Nephron progenitor cell (in vitro differentiated cells): ENCODE results near the gene MAPKAPK3.

Source experiments
- DNase-seq: peaks from one replicate; pipeline ENCODE4 v3.0.0; 2021
- H3K27ac Mint-ChIP-seq: 2 replicates; pipeline ENCODE4 v1.8.0; 2021; ENCODE audit warnings: mild to moderate bottlenecking, moderate library complexity, mixed read lengths
- H3K27me3 Mint-ChIP-seq: 2 replicates; pipeline ENCODE4 v1.8.0; 2021; ENCODE audit warnings: mild to moderate bottlenecking, low read depth, mixed read lengths; ENCODE audit not compliant: poor library complexity
- H3K36me3 Mint-ChIP-seq: 2 replicates; pipeline ENCODE4 v1.8.0; 2021; ENCODE audit warnings: low read depth, mixed read lengths
- H3K4me1 Mint-ChIP-seq: 2 replicates; pipeline ENCODE4 v1.8.0; 2021; ENCODE audit warnings: mixed read lengths
- H3K4me3 Mint-ChIP-seq: 2 replicates; pipeline ENCODE4 v1.8.0; 2021; ENCODE audit warnings: mild to moderate bottlenecking, moderate library complexity, mixed read lengths
- H3K9me3 Mint-ChIP-seq: 2 replicates; pipeline ENCODE4 v1.8.0; 2021; ENCODE audit warnings: mild to moderate bottlenecking, moderate library complexity, mixed read lengths
- CTCF ChIP-seq: fragments of 200-600 bp; sonication (generic); IDR thresholded peaks from 2 replicates; pipeline ENCODE4 v1.5.0; 2021; ENCODE audit warnings: antibody characterized with exemption

MAPKAPK3 gene

GRCh38 chr3:50639055-50639494 is 22.1 kb downstream of the MAPKAPK3 start:
- no peak overlapping the region for H3K4me3 Mint-ChIP-seq
- no peak for DNase-seq
- TF ChIP-seq CTCF, result no peak
- H3K36me3 Mint-ChIP-seq, result peaks cover 4% of the 10 kb centered on the region
- no peak overlapping the region for H3K27ac Mint-ChIP-seq
- H3K27me3 Mint-ChIP-seq, result peaks cover 7% of the 10 kb centered on the region
- H3K4me1 Mint-ChIP-seq, result peaks cover 22% of the 10 kb centered on the region
- H3K9me3 Mint-ChIP-seq, result no peaks in the 10 kb centered on the region

GRCh38 chr3:50642382-50642781 is 25.4 kb downstream of the MAPKAPK3 start:
- TF ChIP-seq CTCF, result no peak
- Mint-ChIP-seq H3K4me1 (peaks cover 8% of the 10 kb centered on the region), H3K4me3 (no peak overlapping the region), H3K36me3 (peaks cover 4% of the 10 kb centered on the region), H3K27me3 (peaks cover under 1% of the 10 kb centered on the region), H3K9me3 (no peaks in the 10 kb centered on the region), H3K27ac (no peak overlapping the region)
- DNase-seq, result no peak

- no peak for TF ChIP-seq CTCF
- Mint-ChIP-seq H3K9me3 (no peaks in the 10 kb centered on the region), H3K4me1 (peaks cover 6% of the 10 kb centered on the region), H3K27me3 (no peaks in the 10 kb centered on the region), H3K27ac (no peak overlapping the region), H3K36me3 (peaks cover 4% of the 10 kb centered on the region), H3K4me3 (no peak overlapping the region)
- no peak for DNase-seq
Observed at GRCh38 chr3:50644561-50644960, 27.6 kb downstream of the MAPKAPK3 start.

- peaks cover 4% of the 10 kb centered on the region for H3K36me3 Mint-ChIP-seq
- H3K27ac Mint-ChIP-seq, result no peak overlapping the region
- no peak for DNase-seq
- TF ChIP-seq CTCF, result no peak
- H3K4me3 Mint-ChIP-seq, result no peak overlapping the region
- no peaks in the 10 kb centered on the region for H3K27me3 Mint-ChIP-seq
- peaks cover 9% of the 10 kb centered on the region for H3K4me1 Mint-ChIP-seq
- no peaks in the 10 kb centered on the region for H3K9me3 Mint-ChIP-seq
Observed at GRCh38 chr3:50645378-50645777, 28.4 kb downstream of the MAPKAPK3 start.

- DNase-seq, result peak; percentile 24
- no peak for TF ChIP-seq CTCF
- Mint-ChIP-seq H3K9me3 (no peaks in the 10 kb centered on the region), H3K36me3 (peaks cover 4% of the 10 kb centered on the region), H3K4me3 (no peak overlapping the region), H3K27me3 (peaks cover under 1% of the 10 kb centered on the region), H3K4me1 (peaks cover 23% of the 10 kb centered on the region), H3K27ac (no peak overlapping the region)
Observed at GRCh38 chr3:50648313-50648712, 31.4 kb downstream of the MAPKAPK3 start.

GRCh38 chr3:50648944-50649343 is 32.0 kb downstream of the MAPKAPK3 start:
- H3K4me1 Mint-ChIP-seq, result peaks cover 23% of the 10 kb centered on the region
- no peaks in the 10 kb centered on the region for H3K36me3 Mint-ChIP-seq
- no peak overlapping the region for H3K4me3 Mint-ChIP-seq
- peaks cover 4% of the 10 kb centered on the region for H3K27me3 Mint-ChIP-seq
- no peaks in the 10 kb centered on the region for H3K9me3 Mint-ChIP-seq
- no peak overlapping the region for H3K27ac Mint-ChIP-seq
- no peak for TF ChIP-seq CTCF
- no peak for DNase-seq
